ENCODE data around the gene TEX35. TPM values are rescaled to one million over a fixed set of nuclear protein-coding genes. Genes with fewer than 3 reads are reported as not detected.

Gene TEX35
- total RNA-seq, 2 donors from 2014 or later, result not detected

Other genes with a start within 250 kb of the TEX35 start
- gene CLEC20A, start 16.1 kb upstream of the TEX35 start, total RNA-seq, result not detected
- gene RALGPS2, start 212.1 kb downstream of the TEX35 start, total RNA-seq, result 1 to 10 TPM; 2.8 to 3.4 TPM